ENCODE results near the gene APOBEC3G.
"Not testable (repeated sequence)": the region's sequence is repeated elsewhere in the genome, so short reads cannot be mapped to it uniquely, and the experiment has no call there.

Gene APOBEC3G

DNA sequence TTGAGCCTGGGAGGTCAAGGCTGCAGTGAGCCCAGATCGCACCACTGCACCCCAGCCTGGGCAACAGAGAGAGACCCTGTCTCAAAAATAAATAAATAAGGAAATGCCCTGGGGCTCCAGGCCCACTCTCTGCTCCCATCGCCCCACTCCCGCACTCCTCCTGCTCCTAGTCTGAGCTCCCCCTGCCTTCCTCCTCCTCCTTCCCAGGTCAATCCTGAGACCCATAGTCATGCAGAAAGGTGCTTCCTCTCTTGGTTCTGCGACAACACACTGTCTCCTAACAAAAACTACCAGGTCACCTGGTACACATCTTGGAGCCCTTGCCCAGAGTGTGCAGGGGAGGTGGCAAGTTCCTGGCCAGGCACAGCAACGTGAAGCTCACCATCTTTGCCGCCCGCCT is 6.9 kb upstream of the APOBEC3G start:
- Histone ChIP-seq H3K4me3 (ENCODE audit: low read depth, low read length) (no peak overlapping the region), H3K36me3 (ENCODE audit: control insufficient read depth, insufficient read depth, low read length) (no peaks in the 10 kb centered on the region), H3K27ac (ENCODE audit: low read depth, low read length) (no peak overlapping the region), H3K9me3 (ENCODE audit: control insufficient read depth, insufficient read depth, low read depth, low read length) (no peaks in the 10 kb centered on the region), H3K27me3 (ENCODE audit: control insufficient read depth, insufficient read depth, low read length) (no peaks in the 10 kb centered on the region), H3K9ac (ENCODE audit: low read length) (no peak overlapping the region), H3K4me1 (ENCODE audit: control insufficient read depth, insufficient read depth, low read length) (peaks cover 20% of the 10 kb centered on the region)

- not testable (repeated sequence) for H3K27me3 ChIP-seq (ENCODE audit: control insufficient read depth, insufficient read depth, low read length); H3K4me3 ChIP-seq (ENCODE audit: low read depth, low read length); H3K36me3 ChIP-seq (ENCODE audit: control insufficient read depth, insufficient read depth, low read length); H3K9me3 ChIP-seq (ENCODE audit: control insufficient read depth, insufficient read depth, low read depth, low read length); H3K9ac ChIP-seq (ENCODE audit: low read length); H3K27ac ChIP-seq (ENCODE audit: low read depth, low read length)
- H3K4me1 ChIP-seq (ENCODE audit: control insufficient read depth, insufficient read depth, low read length), result peaks cover 29% of the 10 kb centered on the region
Measured at GRCh38 chr22:39072581-39072981, 4.5 kb upstream of the APOBEC3G start.

DNA sequence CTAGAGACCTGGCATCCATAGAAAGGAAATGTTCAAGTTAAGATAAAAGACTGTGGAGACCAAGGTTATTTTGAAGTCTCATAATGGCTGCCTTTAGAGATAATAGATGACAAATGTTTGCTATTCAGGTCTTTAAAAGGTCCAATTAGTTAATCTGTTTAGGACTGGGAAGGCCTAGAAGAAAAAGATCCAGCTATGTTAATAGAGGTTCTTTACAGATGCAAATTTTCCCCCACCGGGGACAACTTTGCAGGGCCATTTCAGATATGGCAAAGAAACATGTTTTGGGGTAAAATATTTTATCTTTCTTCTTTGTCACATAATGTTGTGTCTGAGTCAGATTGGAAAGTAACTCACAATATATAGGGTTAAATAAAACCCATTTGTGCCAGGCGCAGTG is 3.1 kb upstream of the APOBEC3G start:
- H3K9me3 ChIP-seq (ENCODE audit: control insufficient read depth, insufficient read depth, low read depth, low read length), result no peaks in the 10 kb centered on the region
- no peak overlapping the region for H3K9ac ChIP-seq (ENCODE audit: low read length)
- H3K27ac ChIP-seq (ENCODE audit: low read depth, low read length), result no peak overlapping the region
- H3K4me3 ChIP-seq (ENCODE audit: low read depth, low read length), result no peak overlapping the region
- H3K27me3 ChIP-seq (ENCODE audit: control insufficient read depth, insufficient read depth, low read length), result no peaks in the 10 kb centered on the region
- H3K36me3 ChIP-seq (ENCODE audit: control insufficient read depth, insufficient read depth, low read length), result no peaks in the 10 kb centered on the region
- peaks cover 17% of the 10 kb centered on the region for H3K4me1 ChIP-seq (ENCODE audit: control insufficient read depth, insufficient read depth, low read length)

GRCh38 chr22:39076155-39077025 is 685 bp upstream of the APOBEC3G start:
- peaks cover 10% of the 10 kb centered on the region; the same call in 1 of the 2 replicates for H3K4me1 ChIP-seq (ENCODE audit: control insufficient read depth, insufficient read depth, low read length)
- H3K27me3 ChIP-seq (ENCODE audit: control insufficient read depth, insufficient read depth, low read length); H3K9ac ChIP-seq (ENCODE audit: low read length); H3K36me3 ChIP-seq (ENCODE audit: control insufficient read depth, insufficient read depth, low read length); H3K27ac ChIP-seq (ENCODE audit: low read depth, low read length); H3K9me3 ChIP-seq (ENCODE audit: control insufficient read depth, insufficient read depth, low read depth, low read length): not testable (repeated sequence)
- H3K4me3 ChIP-seq (ENCODE audit: low read depth, low read length), result peak overlapping the region; percentile 39

DNA sequence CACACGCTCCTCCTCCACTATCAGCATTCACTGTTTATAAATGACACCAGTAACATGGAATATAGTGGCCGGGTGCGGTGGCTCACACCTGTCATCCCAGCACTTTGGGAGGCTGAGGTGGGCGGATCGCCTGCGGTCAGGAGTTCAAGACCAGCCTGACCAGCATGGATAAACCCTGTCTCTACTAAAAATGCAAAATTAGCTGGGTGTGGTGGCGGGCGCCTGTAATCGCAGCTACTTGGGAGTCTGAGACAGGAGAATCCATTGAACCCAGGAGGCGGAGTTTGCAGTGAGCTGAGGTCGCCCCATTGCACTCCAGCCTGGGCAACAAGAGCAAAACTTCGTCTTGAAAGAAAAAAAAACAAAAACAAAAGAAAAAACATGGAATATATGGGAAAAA is 837 bp downstream of the APOBEC3G start:
- peaks cover 10% of the 10 kb centered on the region; the same call in 1 of the 2 replicates for H3K4me1 ChIP-seq (ENCODE audit: control insufficient read depth, insufficient read depth, low read length)
- not testable (repeated sequence) for H3K9me3 ChIP-seq (ENCODE audit: control insufficient read depth, insufficient read depth, low read depth, low read length); H3K27me3 ChIP-seq (ENCODE audit: control insufficient read depth, insufficient read depth, low read length); H3K36me3 ChIP-seq (ENCODE audit: control insufficient read depth, insufficient read depth, low read length); H3K9ac ChIP-seq (ENCODE audit: low read length); H3K27ac ChIP-seq (ENCODE audit: low read depth, low read length)
- 0 out of 2 replicates have a peak overlapping the region, but pooled peaks have one; percentile 35 for H3K4me3 ChIP-seq (ENCODE audit: low read depth, low read length)

DNA sequence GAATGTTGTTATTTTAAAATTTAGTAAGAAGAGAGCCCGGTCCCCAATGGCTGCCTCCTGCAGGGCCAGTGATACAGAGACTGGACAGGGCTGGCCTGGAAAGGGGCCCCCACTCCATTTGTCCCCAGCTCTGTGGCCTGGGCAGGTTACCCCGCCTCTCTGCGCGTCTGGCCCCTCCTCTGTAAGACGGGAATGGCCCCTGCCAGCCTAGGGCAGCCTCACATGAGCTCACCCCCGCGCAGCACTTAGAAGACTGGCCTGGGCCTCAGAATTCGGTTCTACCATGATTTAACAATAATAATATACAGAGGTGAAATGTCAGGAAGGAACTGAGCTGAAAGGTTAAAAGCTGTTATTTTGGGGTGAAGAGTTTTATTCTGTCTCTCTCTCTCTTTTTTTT is 1.3 kb downstream of the APOBEC3G start:
- Histone ChIP-seq H3K9me3 (ENCODE audit: control insufficient read depth, insufficient read depth, low read depth, low read length) (no peaks in the 10 kb centered on the region), H3K36me3 (ENCODE audit: control insufficient read depth, insufficient read depth, low read length) (no peaks in the 10 kb centered on the region), H3K27me3 (ENCODE audit: control insufficient read depth, insufficient read depth, low read length) (no peaks in the 10 kb centered on the region), H3K9ac (ENCODE audit: low read length) (no peak overlapping the region), H3K4me3 (ENCODE audit: low read depth, low read length) (no peak overlapping the region), H3K27ac (ENCODE audit: low read depth, low read length) (no peak overlapping the region), H3K4me1 (ENCODE audit: control insufficient read depth, insufficient read depth, low read length) (peaks cover 10% of the 10 kb centered on the region; the same call in 1 of the 2 replicates)

- peaks cover 10% of the 10 kb centered on the region; the same call in 1 of the 2 replicates for H3K4me1 ChIP-seq (ENCODE audit: control insufficient read depth, insufficient read depth, low read length)
- not testable (repeated sequence) for H3K27ac ChIP-seq (ENCODE audit: low read depth, low read length); H3K36me3 ChIP-seq (ENCODE audit: control insufficient read depth, insufficient read depth, low read length); H3K9ac ChIP-seq (ENCODE audit: low read length); H3K27me3 ChIP-seq (ENCODE audit: control insufficient read depth, insufficient read depth, low read length); H3K9me3 ChIP-seq (ENCODE audit: control insufficient read depth, insufficient read depth, low read depth, low read length); H3K4me3 ChIP-seq (ENCODE audit: low read depth, low read length)
Measured at GRCh38 chr22:39079054-39079637, 2.1 kb downstream of the APOBEC3G start.

DNA sequence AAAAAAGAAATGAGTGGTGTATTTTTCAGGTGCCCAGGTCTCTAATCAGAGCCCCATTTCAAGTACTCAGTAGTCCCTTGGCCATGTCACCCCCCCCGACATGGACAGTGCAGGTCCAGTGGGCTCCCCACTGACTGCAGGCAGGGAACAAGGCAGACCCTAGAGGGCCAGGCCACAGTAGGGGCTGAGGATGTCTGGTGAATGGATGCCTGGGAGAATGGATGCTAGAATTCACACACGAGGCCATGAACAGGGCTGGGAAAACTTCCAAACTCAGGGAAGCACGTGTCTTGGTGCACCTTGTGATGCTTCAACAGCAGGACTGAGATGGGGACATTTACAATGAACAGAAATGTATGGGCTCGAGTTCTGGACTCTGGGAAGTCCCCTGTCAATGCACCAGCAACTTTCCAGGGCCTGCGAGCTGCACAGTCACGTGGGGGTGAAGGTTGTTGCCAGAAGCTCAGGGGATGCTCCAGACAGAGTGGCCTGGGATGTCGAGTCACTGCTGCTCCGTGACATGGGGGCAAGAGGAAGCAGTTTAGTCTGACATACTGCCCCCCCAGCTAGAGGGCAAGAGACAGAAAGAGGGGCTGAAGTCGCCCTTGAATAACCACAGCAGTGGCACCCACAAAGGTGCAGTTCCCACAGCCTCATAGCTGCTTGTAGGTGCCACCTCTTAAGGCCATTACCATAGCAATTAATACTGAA is 3.1 kb downstream of the APOBEC3G start:
- Histone ChIP-seq H3K4me3 (ENCODE audit: low read depth, low read length) (no peak overlapping the region), H3K36me3 (ENCODE audit: control insufficient read depth, insufficient read depth, low read length) (no peaks in the 10 kb centered on the region), H3K9me3 (ENCODE audit: control insufficient read depth, insufficient read depth, low read depth, low read length) (no peaks in the 10 kb centered on the region), H3K4me1 (ENCODE audit: control insufficient read depth, insufficient read depth, low read length) (peaks cover 10% of the 10 kb centered on the region; the same call in 1 of the 2 replicates), H3K27me3 (ENCODE audit: control insufficient read depth, insufficient read depth, low read length) (no peaks in the 10 kb centered on the region), H3K27ac (ENCODE audit: low read depth, low read length) (no peak overlapping the region), H3K9ac (ENCODE audit: low read length) (no peak overlapping the region)

- Histone ChIP-seq H3K27ac (ENCODE audit: low read depth, low read length) (no peak overlapping the region), H3K4me1 (ENCODE audit: control insufficient read depth, insufficient read depth, low read length) (peaks cover 6% of the 10 kb centered on the region; the same call in 1 of the 2 replicates), H3K9ac (ENCODE audit: low read length) (no peak overlapping the region)
Measured at GRCh38 chr22:39081016-39081415, 3.9 kb downstream of the APOBEC3G start.

GRCh38 chr22:39081598-39081997 is 4.5 kb downstream of the APOBEC3G start:
- no peak overlapping the region for H3K9ac ChIP-seq (ENCODE audit: low read length)
- no peaks in the 10 kb centered on the region for H3K36me3 ChIP-seq (ENCODE audit: control insufficient read depth, insufficient read depth, low read length)
- H3K4me3 ChIP-seq (ENCODE audit: low read depth, low read length), result no peak overlapping the region
- no peaks in the 10 kb centered on the region for H3K27me3 ChIP-seq (ENCODE audit: control insufficient read depth, insufficient read depth, low read length)
- no peak overlapping the region for H3K27ac ChIP-seq (ENCODE audit: low read depth, low read length)
- H3K4me1 ChIP-seq (ENCODE audit: control insufficient read depth, insufficient read depth, low read length), result peaks cover under 1% of the 10 kb centered on the region; the same call in 1 of the 2 replicates
- no peaks in the 10 kb centered on the region for H3K9me3 ChIP-seq (ENCODE audit: control insufficient read depth, insufficient read depth, low read depth, low read length)

More at GRCh38 chr22:39081016-39081415, 3.9 kb downstream of the APOBEC3G start:
- Histone ChIP-seq H3K36me3 (ENCODE audit: control insufficient read depth, insufficient read depth, low read length) (no peaks in the 10 kb centered on the region), H3K9me3 (ENCODE audit: control insufficient read depth, insufficient read depth, low read depth, low read length) (no peaks in the 10 kb centered on the region), H3K27me3 (ENCODE audit: control insufficient read depth, insufficient read depth, low read length) (no peaks in the 10 kb centered on the region), H3K4me3 (ENCODE audit: low read depth, low read length) (no peak overlapping the region)

Measured in HUES6 (cell line).